SK-N-SH treated with all-trans-retinoic acid at 6 μM for 48 hours (cell line): ENCODE results near the gene PLA1A.
"Not testable (repeated sequence)": the region's sequence is repeated elsewhere in the genome, so short reads cannot be mapped to it uniquely, and the experiment has no call there.

ENCODE experiments used
- ATAC-seq: fragments of 200-7000 bp; cut with Tn5 transposase; 3 replicates; pipeline ENCODE4 v1.9.1; 2020; ENCODE audit warnings: mild to moderate bottlenecking, moderate library complexity
- CSDC2 ChIP-seq: fragments of 250-450 bp; sonication (Bioruptor Pico); IDR thresholded peaks from 2 replicates; pipeline ENCODE4 v1.5.0; 2020; ENCODE audit warnings: mild to moderate bottlenecking, moderate library complexity
- ESRRG ChIP-seq: fragments of 250-450 bp; sonication (Bioruptor Pico); IDR thresholded peaks from 2 replicates; pipeline ENCODE4 v1.6.1; 2021; ENCODE audit warnings: mild to moderate bottlenecking
- ISL1 ChIP-seq: fragments of 250-450 bp; sonication (Bioruptor Pico); IDR thresholded peaks from 2 replicates; pipeline ENCODE4 v2.1.2; 2022; ENCODE audit warnings: mild to moderate bottlenecking, moderate library complexity
- PPARA ChIP-seq: fragments of 250-450 bp; sonication (Bioruptor Pico); IDR thresholded peaks from 2 replicates; pipeline ENCODE4 v1.5.0; 2020; ENCODE audit warnings: mild to moderate bottlenecking, borderline replicate concordance
- RARB ChIP-seq: fragments of 250-450 bp; sonication (Bioruptor Pico); IDR thresholded peaks from 2 replicates; pipeline ENCODE4 v1.8.0; 2021; ENCODE audit warnings: mild to moderate bottlenecking, moderate library complexity
- TCF4 ChIP-seq: fragments of 250-450 bp; sonication (Bioruptor Pico); IDR thresholded peaks from 2 replicates; pipeline ENCODE4 v1.8.0; 2021; ENCODE audit warnings: mild to moderate bottlenecking, moderate library complexity, borderline replicate concordance
- TOX ChIP-seq: fragments of 250-450 bp; sonication (Bioruptor Pico); IDR thresholded peaks from 2 replicates; pipeline ENCODE4 v1.8.0; 2021; ENCODE audit warnings: mild to moderate bottlenecking, moderate library complexity, borderline replicate concordance
- ZC3H10 ChIP-seq: fragments of 250-450 bp; sonication (Bioruptor Pico); IDR thresholded peaks from 2 replicates; pipeline ENCODE4 v1.5.1; 2021; ENCODE audit warnings: mild to moderate bottlenecking, moderate library complexity
- ZFP30 ChIP-seq: fragments of 450-650 bp; formaldehyde crosslinking; IDR thresholded peaks from 2 replicates; pipeline ENCODE4 v1.5.0; 2022; ENCODE audit warnings: mild to moderate bottlenecking, moderate library complexity
- ZNF565 ChIP-seq: fragments of 450-650 bp; formaldehyde crosslinking; conservative IDR thresholded peaks from 2 replicates; pipeline ENCODE4 v1.5.0; 2020; ENCODE audit warnings: low read depth, mild to moderate bottlenecking, moderate library complexity
- ZNF70 ChIP-seq: fragments of 450-650 bp; formaldehyde crosslinking; IDR thresholded peaks from 2 replicates; pipeline ENCODE4 v1.5.0; 2020; ENCODE audit warnings: mild to moderate bottlenecking, moderate library complexity
- ZNF8 ChIP-seq: fragments of 450-650 bp; formaldehyde crosslinking; IDR thresholded peaks from 2 replicates; pipeline ENCODE4 v1.5.0; 2020; ENCODE audit warnings: mild to moderate bottlenecking, moderate library complexity
- TF ChIP-seq, protein P1 (sequence below): fragments of 250-450 bp; sonication (Bioruptor Pico); IDR thresholded peaks from 2 replicates; pipeline ENCODE4 v1.8.0; 2020; ENCODE audit warnings: mild to moderate bottlenecking, moderate library complexity, borderline replicate concordance
- TF ChIP-seq, protein P2 (sequence below): fragments of 250-450 bp; sonication (Bioruptor Pico); IDR thresholded peaks from 2 replicates; pipeline ENCODE4 v1.5.1; 2020; ENCODE audit warnings: low read depth, mild to moderate bottlenecking, moderate library complexity
- TF ChIP-seq, protein P3 (sequence below): fragments of 250-450 bp; sonication (Bioruptor Pico); IDR thresholded peaks from 2 replicates; pipeline ENCODE4 v1.5.0; 2020; ENCODE audit warnings: mild to moderate bottlenecking, moderate library complexity
- TF ChIP-seq, protein P4 (sequence below): fragments of 250-450 bp; sonication (Bioruptor Pico); IDR thresholded peaks from 2 replicates; pipeline ENCODE4 v1.8.0; 2021; ENCODE audit warnings: low read depth, mild to moderate bottlenecking, moderate library complexity, borderline replicate concordance
- TF ChIP-seq, protein P5 (sequence below): fragments of 250-450 bp; sonication (Bioruptor Pico); IDR thresholded peaks from 2 replicates; pipeline ENCODE4 v1.5.1; 2021; ENCODE audit warnings: mild to moderate bottlenecking, moderate library complexity

PLA1A gene

DNA sequence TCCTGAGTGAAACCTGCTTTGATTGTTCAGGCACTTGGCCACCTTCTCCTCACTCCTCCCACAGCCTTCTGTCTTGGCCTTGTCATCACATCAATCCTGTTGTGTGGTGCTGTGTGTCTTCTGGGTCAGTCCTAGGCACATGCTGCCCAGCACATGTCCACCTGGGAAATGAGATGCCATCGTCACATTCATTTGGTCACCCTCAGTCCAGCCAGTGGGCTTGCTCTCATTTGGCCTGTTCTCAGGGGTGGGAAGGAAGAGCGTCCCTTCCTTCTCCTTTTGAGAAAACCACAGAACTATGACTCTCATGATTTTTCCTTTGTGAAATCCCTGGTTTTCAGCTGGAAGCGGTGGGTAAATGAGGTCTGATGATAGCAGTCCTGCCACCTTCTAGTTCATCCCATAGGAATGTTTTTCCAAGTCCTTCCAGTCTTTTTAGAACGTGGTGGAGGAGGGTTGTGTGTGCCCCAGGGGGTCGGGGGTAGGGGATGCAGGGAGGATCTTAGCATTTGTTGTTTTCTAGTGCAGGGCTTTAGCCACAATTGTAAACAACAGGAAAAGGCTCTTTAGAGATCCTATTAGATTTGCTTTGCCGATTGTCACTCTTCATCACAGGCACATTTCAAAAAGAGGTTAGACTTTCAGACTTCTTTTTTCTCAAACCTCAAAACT is 8.4 kb upstream of the PLA1A start (continued):
- no peak for TF ChIP-seq TOX
- TF ChIP-seq, protein P1, sequence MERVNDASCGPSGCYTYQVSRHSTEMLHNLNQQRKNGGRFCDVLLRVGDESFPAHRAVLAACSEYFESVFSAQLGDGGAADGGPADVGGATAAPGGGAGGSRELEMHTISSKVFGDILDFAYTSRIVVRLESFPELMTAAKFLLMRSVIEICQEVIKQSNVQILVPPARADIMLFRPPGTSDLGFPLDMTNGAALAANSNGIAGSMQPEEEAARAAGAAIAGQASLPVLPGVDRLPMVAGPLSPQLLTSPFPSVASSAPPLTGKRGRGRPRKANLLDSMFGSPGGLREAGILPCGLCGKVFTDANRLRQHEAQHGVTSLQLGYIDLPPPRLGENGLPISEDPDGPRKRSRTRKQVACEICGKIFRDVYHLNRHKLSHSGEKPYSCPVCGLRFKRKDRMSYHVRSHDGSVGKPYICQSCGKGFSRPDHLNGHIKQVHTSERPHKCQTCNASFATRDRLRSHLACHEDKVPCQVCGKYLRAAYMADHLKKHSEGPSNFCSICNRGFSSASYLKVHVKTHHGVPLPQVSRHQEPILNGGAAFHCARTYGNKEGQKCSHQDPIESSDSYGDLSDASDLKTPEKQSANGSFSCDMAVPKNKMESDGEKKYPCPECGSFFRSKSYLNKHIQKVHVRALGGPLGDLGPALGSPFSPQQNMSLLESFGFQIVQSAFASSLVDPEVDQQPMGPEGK (CRISPR knock-in tag) = no peak
- TF ChIP-seq, all 23 proteins: peak for 0

DNA sequence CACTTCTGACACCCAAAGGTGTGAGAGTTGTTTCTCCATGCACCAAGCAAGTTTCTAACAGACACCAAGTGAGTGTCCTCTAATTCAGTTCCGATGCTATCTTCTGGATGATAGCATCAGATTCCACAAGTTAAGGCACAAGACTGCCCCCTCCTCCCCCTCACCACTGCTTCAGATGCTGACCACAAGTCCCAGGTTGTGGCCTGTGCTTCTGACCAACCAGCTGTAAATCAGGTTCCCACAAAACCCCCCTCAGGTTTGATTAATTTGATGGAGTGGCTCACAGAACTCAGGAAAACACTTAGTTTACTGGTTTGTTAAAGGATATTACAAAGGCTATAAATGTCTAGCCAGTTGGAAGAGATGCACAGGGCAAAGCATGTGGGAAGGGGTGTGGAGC is 7.0 kb upstream of the PLA1A start:
- no peak for TF ChIP-seq TCF4 (CRISPR knock-in tag)
- no peak for TF ChIP-seq PPARA (CRISPR knock-in tag)
- ATAC-seq = no peak

DNA sequence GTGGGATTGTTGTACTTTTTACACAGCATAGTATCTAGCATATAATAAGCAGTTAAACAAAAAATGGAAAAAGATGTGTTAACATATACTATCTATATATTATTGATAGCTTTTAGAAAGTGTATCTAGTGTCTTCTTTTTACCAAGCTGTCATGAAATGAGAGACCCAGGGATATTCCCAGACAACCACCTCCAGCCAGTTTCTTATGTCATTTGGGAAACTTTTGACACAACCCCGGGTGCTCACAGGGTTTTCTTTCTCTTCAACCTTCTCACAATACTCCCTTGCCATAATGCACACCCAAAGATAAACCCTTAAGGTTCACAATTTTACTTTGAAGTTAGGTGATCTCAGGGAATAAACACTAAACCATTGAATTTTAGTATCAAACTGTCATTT is 4.8 kb upstream of the PLA1A start:
- TF ChIP-seq ZC3H10 (CRISPR knock-in tag) = no peak
- no peak for TF ChIP-seq CSDC2 (CRISPR knock-in tag)
- TF ChIP-seq ZNF8 = no peak
- TF ChIP-seq ZFP30 (CRISPR knock-in tag) = no peak
- TF ChIP-seq, protein P1 (CRISPR knock-in tag) = no peak
- ATAC-seq = no peak

DNA sequence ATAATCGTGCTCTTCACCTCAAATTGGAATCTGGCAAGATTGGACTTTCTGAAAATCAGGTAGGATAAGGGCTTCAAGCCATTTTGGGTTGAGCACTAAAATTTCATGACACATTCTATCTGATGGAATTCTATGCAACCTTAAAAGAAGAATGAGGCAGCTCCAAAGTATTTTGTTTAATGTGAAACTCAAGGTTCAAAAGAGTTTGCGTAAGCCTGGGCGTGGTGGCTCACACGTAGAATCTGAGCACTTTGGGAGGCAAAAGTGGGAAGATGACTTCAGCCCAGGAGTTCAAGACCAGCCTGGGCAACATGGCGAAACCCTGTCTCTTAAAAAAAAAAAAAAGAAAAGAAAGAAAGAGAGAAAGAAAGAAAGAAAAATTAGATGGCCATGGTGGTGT is 3.6 kb upstream of the PLA1A start:
- ATAC-seq = no peak
- TF ChIP-seq ISL1 (no peak), RARB (no peak), ZNF70 (CRISPR knock-in tag) (no peak), PPARA (CRISPR knock-in tag) (no peak), ZC3H10 (CRISPR knock-in tag) (no peak), ZNF565 (CRISPR knock-in tag) (no peak), ESRRG (no peak), TCF4 (CRISPR knock-in tag) (no peak)
- TF ChIP-seq, protein P2, sequence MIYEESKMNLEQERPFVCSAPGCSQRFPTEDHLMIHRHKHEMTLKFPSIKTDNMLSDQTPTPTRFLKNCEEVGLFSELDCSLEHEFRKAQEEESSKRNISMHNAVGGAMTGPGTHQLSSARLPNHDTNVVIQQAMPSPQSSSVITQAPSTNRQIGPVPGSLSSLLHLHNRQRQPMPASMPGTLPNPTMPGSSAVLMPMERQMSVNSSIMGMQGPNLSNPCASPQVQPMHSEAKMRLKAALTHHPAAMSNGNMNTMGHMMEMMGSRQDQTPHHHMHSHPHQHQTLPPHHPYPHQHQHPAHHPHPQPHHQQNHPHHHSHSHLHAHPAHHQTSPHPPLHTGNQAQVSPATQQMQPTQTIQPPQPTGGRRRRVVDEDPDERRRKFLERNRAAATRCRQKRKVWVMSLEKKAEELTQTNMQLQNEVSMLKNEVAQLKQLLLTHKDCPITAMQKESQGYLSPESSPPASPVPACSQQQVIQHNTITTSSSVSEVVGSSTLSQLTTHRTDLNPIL (CRISPR knock-in tag) = no peak
- TF ChIP-seq, protein P3, sequence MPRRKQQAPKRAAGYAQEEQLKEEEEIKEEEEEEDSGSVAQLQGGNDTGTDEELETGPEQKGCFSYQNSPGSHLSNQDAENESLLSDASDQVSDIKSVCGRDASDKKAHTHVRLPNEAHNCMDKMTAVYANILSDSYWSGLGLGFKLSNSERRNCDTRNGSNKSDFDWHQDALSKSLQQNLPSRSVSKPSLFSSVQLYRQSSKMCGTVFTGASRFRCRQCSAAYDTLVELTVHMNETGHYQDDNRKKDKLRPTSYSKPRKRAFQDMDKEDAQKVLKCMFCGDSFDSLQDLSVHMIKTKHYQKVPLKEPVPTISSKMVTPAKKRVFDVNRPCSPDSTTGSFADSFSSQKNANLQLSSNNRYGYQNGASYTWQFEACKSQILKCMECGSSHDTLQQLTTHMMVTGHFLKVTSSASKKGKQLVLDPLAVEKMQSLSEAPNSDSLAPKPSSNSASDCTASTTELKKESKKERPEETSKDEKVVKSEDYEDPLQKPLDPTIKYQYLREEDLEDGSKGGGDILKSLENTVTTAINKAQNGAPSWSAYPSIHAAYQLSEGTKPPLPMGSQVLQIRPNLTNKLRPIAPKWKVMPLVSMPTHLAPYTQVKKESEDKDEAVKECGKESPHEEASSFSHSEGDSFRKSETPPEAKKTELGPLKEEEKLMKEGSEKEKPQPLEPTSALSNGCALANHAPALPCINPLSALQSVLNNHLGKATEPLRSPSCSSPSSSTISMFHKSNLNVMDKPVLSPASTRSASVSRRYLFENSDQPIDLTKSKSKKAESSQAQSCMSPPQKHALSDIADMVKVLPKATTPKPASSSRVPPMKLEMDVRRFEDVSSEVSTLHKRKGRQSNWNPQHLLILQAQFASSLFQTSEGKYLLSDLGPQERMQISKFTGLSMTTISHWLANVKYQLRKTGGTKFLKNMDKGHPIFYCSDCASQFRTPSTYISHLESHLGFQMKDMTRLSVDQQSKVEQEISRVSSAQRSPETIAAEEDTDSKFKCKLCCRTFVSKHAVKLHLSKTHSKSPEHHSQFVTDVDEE (CRISPR knock-in tag) = no peak
- TF ChIP-seq, protein P4, sequence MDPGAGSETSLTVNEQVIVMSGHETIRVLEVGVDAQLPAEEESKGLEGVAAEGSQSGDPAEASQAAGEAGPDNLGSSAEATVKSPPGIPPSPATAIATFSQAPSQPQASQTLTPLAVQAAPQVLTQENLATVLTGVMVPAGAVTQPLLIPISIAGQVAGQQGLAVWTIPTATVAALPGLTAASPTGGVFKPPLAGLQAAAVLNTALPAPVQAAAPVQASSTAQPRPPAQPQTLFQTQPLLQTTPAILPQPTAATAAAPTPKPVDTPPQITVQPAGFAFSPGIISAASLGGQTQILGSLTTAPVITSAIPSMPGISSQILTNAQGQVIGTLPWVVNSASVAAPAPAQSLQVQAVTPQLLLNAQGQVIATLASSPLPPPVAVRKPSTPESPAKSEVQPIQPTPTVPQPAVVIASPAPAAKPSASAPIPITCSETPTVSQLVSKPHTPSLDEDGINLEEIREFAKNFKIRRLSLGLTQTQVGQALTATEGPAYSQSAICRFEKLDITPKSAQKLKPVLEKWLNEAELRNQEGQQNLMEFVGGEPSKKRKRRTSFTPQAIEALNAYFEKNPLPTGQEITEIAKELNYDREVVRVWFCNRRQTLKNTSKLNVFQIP (CRISPR knock-in tag) = no peak
- TF ChIP-seq, protein P5, sequence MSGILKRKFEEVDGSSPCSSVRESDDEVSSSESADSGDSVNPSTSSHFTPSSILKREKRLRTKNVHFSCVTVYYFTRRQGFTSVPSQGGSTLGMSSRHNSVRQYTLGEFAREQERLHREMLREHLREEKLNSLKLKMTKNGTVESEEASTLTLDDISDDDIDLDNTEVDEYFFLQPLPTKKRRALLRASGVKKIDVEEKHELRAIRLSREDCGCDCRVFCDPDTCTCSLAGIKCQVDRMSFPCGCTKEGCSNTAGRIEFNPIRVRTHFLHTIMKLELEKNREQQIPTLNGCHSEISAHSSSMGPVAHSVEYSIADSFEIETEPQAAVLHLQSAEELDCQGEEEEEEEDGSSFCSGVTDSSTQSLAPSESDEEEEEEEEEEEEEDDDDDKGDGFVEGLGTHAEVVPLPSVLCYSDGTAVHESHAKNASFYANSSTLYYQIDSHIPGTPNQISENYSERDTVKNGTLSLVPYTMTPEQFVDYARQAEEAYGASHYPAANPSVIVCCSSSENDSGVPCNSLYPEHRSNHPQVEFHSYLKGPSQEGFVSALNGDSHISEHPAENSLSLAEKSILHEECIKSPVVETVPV (CRISPR knock-in tag) = no peak

DNA sequence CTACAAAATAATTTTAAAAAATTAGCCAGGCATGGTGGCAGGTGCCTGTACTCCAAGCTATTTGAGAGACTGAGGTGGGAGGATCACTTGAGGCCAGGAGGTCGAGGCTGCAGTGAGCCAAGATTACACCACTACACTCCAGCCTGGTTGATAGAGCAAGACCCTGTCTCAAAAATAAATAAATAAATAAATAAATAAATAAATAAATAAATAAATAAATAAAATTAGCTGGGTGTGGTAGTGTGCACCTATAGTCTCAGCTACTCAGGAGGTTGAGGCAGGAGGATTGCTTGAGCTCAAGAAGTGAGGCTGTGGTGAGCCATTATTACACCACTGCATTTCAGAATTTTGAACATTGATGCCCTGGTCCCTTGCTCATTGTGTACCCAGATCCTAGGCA is 2.8 kb upstream of the PLA1A start:
- not testable (repeated sequence) for ATAC-seq
